ENCODE measurements around the gene JAK1.

The JAK1 gene

DNA sequence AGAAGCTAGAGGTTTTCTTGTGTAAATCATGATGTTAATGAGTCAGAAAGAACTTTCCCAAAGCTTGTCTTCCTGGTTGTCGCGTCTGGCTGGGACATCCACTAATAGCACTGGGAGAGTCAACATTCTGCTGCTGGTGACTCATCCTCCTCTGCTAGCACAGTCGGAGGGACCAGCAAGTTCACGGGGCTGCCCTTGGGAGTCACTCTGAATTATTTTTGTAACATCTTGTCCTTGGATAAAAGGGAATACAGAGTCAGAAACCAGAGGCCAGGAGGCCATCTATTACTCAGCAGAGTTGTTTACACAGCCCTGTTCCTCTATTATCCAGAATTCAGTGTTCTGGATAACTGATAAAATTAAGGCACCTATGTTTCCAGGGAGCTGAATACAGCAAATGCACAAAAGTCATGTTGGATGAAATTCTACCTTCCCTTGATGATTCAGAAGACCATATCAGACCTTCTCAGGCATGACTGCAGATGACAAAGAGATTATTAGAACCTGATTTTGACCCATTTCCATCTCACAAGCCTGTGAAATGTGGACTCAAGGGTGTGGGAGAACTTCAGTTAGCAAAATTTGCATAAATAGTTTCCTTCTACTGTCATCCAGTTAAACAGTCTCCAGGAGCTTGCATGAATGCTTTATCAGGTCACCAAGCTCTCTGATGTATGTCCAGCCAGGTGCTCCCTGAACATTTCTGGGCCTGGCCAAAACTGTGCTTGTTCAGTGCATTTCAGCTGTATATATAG, 68.1 kb downstream of the JAK1 start:
- TF ChIP-seq, protein P1, sequence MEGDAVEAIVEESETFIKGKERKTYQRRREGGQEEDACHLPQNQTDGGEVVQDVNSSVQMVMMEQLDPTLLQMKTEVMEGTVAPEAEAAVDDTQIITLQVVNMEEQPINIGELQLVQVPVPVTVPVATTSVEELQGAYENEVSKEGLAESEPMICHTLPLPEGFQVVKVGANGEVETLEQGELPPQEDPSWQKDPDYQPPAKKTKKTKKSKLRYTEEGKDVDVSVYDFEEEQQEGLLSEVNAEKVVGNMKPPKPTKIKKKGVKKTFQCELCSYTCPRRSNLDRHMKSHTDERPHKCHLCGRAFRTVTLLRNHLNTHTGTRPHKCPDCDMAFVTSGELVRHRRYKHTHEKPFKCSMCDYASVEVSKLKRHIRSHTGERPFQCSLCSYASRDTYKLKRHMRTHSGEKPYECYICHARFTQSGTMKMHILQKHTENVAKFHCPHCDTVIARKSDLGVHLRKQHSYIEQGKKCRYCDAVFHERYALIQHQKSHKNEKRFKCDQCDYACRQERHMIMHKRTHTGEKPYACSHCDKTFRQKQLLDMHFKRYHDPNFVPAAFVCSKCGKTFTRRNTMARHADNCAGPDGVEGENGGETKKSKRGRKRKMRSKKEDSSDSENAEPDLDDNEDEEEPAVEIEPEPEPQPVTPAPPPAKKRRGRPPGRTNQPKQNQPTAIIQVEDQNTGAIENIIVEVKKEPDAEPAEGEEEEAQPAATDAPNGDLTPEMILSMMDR (IDR thresholded peaks at IDR 0.05; ENCODE audit: extremely low read depth, insufficient read depth, missing control alignments): no peak
- DNase-seq (ENCODE audit: low spot score): peak; percentile 62
- in situ Hi-C loops (cut with MboI; ENCODE audit: low pct_unique_long_range_greater_than_20kb, low sequenced_read_pairs, unreplicated experiment): no loop called here

DNA sequence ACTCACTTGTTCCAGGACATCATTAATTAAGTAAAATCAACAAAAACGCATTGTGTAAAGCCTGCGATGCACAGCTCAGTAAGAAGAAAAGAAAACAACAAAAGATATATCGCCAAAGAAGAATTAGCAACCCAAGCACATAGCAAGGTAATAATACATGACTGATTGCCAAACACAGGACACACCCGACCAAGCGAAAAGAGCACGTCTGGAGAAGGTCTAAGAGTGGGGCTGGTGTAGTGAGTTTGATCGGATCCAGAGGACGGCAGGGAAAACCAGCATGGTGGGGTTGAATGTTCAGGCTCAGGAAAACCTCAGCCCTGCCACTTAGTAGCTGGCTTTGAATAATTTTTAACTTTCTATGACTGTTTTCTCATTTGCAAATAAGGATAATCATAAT, 69.8 kb downstream of the JAK1 start:
- DNase-seq (ENCODE audit: low spot score): no peak
- in situ Hi-C loops (cut with MboI; ENCODE audit: low pct_unique_long_range_greater_than_20kb, low sequenced_read_pairs, unreplicated experiment): no loop called here
- TF ChIP-seq, protein P1 (IDR thresholded peaks at IDR 0.05; ENCODE audit: extremely low read depth, insufficient read depth, missing control alignments): no peak

DNA sequence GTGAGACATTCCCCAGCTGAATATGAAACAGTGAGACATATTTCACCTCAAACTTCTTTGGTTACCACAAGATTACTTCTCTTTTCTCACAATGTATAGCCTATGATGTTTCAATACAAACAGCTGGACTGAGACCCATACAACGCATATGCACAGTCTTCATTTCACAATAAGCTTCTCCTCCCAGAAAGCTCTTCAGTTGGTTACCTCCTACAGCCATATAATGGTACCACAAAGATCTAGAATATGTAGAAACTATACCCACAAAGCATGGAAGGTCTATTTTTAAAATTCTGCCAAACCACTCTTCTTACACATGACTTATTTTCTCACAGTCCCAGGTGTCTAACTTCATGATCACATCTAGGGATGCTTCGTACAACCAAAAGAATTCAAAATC, 70.8 kb downstream of the JAK1 start:
- in situ Hi-C loops (cut with MboI; ENCODE audit: low pct_unique_long_range_greater_than_20kb, low sequenced_read_pairs, unreplicated experiment): no loop called here
- TF ChIP-seq, protein P1 (IDR thresholded peaks at IDR 0.05; ENCODE audit: extremely low read depth, insufficient read depth, missing control alignments): no peak
- DNase-seq (ENCODE audit: low spot score): peak; percentile 70

DNA sequence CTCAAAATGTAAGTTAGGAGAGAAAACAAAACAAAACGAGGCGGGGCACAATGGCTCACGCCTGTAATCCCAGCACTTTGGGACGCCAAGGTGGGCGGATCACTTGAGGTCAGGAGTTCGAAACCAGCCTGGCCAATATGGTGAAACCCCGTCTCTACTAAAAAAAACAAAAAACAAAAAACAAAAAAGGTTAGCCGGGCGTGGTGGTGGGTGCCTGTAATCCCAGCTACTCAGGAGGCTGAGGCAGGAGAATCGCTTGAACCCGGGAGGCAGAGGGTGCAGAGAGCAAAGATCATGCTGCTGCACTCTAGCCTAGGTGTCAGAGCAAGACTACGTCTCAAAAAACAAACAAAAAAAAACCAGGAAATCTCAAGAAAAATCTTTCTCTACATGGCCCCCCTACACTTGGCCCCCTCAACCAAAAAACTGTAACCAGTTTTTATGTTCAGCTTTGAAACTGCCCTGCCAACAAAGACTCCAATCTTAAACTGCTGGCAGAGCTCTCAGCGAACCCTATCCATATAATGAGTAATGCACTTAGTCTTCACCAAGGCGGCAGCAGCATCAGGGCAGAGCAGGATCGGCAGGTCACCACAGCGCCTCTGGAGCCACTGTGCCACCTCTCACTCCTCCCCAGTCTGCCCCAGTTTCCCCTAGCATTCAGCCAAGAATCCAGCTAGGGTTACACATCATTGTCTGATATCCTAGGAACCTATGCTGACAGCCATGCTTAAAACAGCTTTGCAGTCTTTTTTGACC, 71.7 kb downstream of the JAK1 start:
- no peak for DNase-seq (ENCODE audit: low spot score)
- in situ Hi-C loops (cut with MboI; ENCODE audit: low pct_unique_long_range_greater_than_20kb, low sequenced_read_pairs, unreplicated experiment): no loop called here
- TF ChIP-seq, protein P1 (IDR thresholded peaks at IDR 0.05; ENCODE audit: extremely low read depth, insufficient read depth, missing control alignments): no peak

DNA sequence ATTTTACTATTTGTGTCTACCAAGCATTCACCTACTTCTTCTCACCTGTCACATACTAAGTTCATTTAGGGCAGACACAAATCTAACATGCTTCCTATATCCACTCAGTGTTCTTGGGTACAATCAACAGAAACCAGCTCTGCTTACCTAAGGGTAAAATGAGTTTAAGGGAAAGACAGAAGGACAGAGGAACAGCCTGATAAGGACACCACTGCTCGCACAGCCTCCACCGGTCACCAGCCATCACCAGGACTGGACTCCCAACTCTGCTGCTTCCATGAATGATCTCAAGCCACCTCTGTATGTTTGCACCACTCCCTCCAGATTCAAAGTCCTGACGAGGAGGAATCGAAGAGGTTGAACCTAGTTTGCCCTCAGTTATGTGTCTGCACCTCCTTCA, 72.4 kb downstream of the JAK1 start:
- no peak for DNase-seq (ENCODE audit: low spot score)
- in situ Hi-C loops (cut with MboI; ENCODE audit: low pct_unique_long_range_greater_than_20kb, low sequenced_read_pairs, unreplicated experiment): no loop called here
- TF ChIP-seq, protein P1 (IDR thresholded peaks at IDR 0.05; ENCODE audit: extremely low read depth, insufficient read depth, missing control alignments): no peak

DNA sequence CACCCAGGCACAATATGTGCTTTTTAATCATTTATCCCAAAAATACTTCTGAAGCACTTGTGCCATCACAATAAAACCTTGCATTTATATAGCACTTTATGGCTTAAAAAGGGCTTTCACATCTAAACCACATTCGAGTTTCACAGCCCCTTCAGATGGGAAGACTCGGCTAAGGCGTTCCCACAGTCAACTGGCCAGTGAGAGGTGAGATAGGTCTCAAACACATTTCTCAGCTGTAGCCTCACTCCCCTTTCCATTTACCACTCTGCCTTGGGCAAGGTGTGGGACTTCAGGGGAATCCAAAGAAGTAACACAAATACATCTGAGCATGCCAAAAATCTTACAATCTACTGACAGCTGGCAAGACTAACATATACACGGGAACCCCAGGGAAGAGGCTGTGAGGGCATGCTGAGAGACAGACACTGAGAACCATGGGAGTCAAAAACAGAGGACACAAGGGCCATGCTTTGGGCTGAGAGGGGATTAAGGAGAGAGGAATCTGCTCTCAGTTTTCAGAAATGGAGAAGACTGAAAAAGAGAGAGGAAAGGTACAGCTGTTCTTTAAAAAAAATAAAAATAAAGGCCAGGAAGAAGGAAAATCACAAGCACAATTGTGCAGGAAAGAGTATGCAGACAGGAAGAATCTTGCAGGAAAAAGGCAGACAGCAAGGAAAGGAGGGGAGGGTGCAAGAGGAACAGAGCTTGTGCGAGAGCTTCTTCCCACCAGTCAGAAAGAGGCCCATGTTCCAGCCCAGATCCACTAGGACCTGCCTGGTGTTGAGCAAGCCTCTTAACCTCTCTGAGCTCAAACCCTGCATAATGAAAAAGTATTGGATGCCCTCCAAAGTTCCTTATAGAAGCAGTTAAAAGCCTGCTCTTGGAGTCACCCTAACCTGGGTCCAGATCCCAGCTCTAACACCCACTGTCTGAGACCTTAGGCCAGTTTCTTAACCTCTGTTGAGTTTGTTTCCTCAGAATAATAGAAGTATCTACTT, 73.5 kb downstream of the JAK1 start:
- TF ChIP-seq, protein P1 (IDR thresholded peaks at IDR 0.05; ENCODE audit: extremely low read depth, insufficient read depth, missing control alignments): no peak
- in situ Hi-C loops (cut with MboI; ENCODE audit: low pct_unique_long_range_greater_than_20kb, low sequenced_read_pairs, unreplicated experiment): no loop called here
- no peak for DNase-seq (ENCODE audit: low spot score)

Data from GM13977 (cell line).